Activated naive CD4-positive, alpha-beta T cell treated with anti-CD3 and anti-CD28 coated beads, Interleukin-2, amount 50 U/mL, for 72 hours (primary cell): ENCODE data around the gene EVA1A. TPM values are rescaled to one million over a fixed set of nuclear protein-coding genes. Genes with fewer than 3 reads are reported as not detected.

ENCODE experiments used
- ATAC-seq, 2 donors: fragments of 150-1000 bp; cut with Tn5 transposase; 2 replicates each; pipeline ENCODE4 v1.10.0; 2021; ENCODE audit warnings: mild to moderate bottlenecking in 2 of 2, moderate library complexity in 2 of 2
- DNase-seq, 2 donors: peaks; one replicate each; pipeline ENCODE4 v3.0.0; 2021 to 2022; ENCODE audit warnings: low spot score in 2 of 2
- H3K27ac Mint-ChIP-seq, 2 donors: one replicate each; pipeline ENCODE4 v1.8.0; 2022; ENCODE audit warnings: mild to moderate bottlenecking in 2 of 2, mixed read lengths in 2 of 2
- H3K36me3 Mint-ChIP-seq, 2 donors: one replicate each; pipeline ENCODE4 v1.8.0; 2022; ENCODE audit warnings: mixed read lengths in 2 of 2
- H3K9me3 Mint-ChIP-seq, 2 donors: one replicate each; pipeline ENCODE4 v1.8.0; 2022; ENCODE audit warnings: mixed read lengths in 2 of 2
- total RNA-seq, 2 donors: library from RNA; stranded (reverse); gene quantifications; one replicate each; pipeline ENCODE4 v1.2.3, GENCODE V29; 2022

Gene EVA1A
- total RNA-seq, 2 donors from 2014 or later, result 0.72 TPM; not detected in 1

DNA sequence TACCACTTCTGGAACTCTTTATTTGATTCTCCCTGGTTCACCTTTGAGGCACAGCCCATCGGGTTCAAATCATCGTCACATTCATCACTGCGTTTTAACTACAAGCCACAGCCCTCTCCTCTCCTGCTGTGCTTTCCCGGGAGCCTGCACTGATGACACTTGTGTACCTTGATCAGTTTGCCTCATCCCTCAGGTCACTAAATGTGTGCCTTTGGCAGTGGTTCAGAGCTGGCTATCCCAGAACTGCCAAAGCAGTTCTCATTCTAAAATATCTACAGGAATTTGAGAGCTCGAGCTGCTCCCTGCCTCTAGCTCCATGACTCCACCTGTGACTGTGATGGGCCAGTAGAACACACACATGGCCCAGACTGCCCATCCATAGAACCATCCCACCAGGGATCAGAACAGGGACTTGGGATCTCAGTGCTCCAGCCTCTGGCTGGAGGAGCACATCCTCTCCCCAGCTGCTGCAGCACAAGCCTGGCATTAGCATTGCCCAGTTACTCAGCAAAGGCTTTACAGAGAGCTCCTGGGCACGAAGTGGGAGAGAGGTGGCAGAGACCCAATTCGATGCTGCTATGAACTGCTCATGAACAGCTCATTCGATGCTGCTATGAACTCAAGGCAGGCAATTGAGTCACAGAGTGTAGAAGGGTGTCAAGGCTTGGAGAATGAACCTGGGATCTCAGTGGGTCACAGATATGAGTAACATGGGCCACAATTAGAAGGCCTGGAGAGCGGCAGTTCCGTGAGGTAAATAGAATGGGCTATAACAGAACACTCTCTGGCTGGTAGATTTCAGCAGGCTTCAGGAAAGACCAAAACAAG, 41.9 kb downstream of the EVA1A start:
- Mint-ChIP-seq H3K9me3 (no peaks in the 10 kb centered on the region), H3K27ac (no peak overlapping the region), H3K36me3 (no peaks in the 10 kb centered on the region)
- ATAC-seq (no peak), DNase-seq (no peak)

DNA sequence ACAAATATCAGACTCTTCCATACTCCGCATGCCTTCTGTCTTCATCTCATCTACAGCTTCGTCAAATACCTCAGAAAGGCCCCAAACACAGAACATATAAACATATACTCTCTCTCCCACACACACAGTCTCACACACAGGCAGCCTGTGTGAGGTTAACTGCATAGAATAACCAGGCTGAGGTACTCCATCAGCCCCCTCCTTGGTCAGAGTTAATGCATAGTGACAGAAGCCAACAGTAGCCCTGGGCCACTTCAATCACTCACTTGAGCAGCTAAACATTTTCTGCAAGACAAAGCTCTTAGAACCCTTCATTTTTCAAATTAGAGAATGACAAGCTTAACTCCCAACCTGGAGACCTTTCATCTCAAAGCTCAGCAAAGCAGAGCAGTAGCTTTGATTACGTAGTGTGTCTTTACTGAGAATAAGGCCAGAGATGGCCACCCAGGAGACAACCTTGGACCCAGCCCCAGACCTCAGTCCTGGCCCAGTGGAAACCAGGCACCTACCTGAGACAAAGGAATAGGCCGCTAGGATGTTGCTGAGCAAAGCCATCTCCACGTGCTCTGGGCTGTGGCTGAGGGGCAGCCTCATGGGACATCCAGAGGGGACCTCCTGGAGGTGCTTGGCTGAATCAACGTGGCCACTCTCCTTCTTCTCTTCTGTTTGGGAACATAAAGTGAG, 43.0 kb downstream of the EVA1A start:
- Mint-ChIP-seq H3K36me3 (no peaks in the 10 kb centered on the region), H3K9me3 (peaks cover 6 to 7% of the 10 kb centered on the region in 2 donors), H3K27ac (no peak overlapping the region)
- no peak for DNase-seq
- ATAC-seq, result no peak

DNA sequence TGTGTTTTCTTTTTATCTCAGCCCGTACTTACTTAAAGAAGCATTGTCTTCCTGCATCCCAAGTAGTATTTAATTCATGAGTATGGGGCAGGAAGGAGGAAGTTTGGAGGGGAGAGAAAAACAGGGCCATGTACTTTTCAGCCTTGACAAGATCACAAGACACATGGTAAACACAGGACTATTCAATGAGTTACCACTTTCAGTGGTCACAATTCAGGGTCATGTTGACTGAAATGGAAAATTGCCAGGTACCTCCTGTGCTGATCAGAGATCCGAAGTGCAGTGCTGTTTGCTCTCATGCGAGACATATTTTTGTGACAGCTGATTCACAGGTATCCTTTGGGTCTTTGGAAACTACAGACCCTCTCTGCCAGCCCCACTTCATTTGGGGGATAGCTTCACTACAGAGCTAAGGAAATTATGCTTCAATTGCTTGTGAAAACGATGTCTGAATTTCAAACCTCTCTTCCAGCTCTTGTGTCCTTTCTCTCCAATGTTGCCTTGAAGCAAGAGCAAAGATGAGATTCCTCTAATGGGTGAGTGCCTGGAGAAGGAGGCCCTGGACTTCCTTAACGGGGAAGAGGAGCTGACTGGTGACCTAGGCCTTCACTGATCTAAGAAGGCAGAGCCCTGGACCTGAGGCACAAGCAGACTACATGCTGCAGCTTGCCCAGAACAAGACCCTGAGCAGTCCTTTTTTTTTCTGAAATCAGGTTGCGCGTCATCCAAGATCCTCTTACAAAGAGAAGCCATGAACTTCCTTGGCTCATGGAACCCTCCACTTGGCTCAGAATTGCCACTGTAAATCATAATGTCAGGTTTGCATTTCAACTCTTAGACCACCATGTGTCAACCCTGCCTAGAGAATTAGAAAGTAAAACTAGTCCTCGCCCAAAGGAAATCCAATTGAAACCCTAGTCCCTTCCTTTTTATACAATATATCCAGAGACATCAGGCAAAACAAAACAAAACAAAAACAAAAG, 44.1 kb downstream of the EVA1A start:
- H3K9me3 Mint-ChIP-seq, result peaks cover 15 to 17% of the 10 kb centered on the region in 2 donors
- ATAC-seq, result no peak
- no peaks in the 10 kb centered on the region for H3K36me3 Mint-ChIP-seq
- DNase-seq, result no peak
- no peak overlapping the region for H3K27ac Mint-ChIP-seq

DNA sequence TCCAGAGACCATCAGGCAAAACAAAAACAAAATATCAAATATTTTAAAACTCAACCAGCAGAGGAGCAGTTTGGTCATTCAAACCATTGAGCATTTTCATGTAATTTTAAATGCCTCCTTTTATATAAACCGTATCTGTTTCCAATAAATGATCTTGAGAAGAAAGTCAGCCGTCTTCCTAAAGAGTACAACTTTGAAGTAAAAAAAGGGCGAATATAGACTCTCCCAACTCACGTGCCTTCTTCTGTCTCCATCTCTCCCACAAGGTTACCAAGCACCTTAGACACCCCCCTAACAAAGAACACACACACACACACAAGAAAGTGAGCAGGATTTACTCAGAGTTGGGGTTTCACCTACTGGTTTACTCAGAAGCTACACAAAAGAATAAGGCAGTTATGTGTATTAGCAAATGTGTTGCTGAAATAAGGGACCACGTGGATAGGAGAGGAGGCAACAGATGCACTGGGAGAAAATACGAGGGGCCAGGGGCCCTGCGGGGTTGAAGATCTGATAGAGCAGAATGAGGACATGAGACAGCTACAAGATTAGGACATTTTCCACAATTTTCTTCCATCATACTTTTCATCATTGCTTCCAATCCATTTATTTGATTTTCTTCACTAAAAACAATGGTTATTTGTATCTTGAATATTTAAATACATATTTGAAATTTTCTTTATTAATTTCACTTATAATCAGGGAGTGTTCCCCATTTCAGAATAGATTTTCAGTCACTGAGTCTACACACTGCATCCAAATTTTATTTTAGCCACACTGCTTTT, 45.0 kb downstream of the EVA1A start:
- ATAC-seq (no peak), DNase-seq (no peak)
- H3K9me3 Mint-ChIP-seq, result peaks cover 16 to 19% of the 10 kb centered on the region in 2 donors
- H3K27ac Mint-ChIP-seq, result no peak overlapping the region
- no peaks in the 10 kb centered on the region for H3K36me3 Mint-ChIP-seq

DNA sequence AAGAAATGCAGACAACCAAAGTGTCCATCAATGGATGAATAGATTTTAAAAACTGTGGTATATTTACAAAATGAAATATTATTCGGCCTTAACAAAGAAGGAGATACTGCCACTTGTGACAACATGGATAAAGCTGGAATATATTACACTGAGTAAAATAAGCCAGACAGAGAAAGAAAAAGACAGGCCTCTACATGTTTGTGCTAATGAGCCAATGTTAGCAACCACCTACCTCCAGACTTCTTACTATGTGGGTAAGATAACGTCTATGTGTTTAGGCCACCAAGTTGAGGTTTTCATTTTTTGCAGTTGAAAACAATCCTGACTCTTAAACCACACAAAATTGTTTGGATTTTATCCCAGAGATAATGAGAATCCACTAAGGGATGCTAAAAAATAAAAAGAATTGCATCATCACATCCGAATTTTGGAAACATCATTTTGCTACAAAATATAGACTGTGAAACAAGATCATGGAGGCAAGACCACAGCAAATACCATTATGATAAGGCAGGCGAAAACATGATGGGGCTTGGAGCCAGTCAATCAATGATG, 47.0 kb downstream of the EVA1A start:
- H3K27ac Mint-ChIP-seq, result no peak overlapping the region
- ATAC-seq, result no peak
- DNase-seq, result no peak
- peaks cover 18 to 21% of the 10 kb centered on the region in 2 donors for H3K9me3 Mint-ChIP-seq
- peaks cover 3% of the 10 kb centered on the region in 2 donors for H3K36me3 Mint-ChIP-seq

DNA sequence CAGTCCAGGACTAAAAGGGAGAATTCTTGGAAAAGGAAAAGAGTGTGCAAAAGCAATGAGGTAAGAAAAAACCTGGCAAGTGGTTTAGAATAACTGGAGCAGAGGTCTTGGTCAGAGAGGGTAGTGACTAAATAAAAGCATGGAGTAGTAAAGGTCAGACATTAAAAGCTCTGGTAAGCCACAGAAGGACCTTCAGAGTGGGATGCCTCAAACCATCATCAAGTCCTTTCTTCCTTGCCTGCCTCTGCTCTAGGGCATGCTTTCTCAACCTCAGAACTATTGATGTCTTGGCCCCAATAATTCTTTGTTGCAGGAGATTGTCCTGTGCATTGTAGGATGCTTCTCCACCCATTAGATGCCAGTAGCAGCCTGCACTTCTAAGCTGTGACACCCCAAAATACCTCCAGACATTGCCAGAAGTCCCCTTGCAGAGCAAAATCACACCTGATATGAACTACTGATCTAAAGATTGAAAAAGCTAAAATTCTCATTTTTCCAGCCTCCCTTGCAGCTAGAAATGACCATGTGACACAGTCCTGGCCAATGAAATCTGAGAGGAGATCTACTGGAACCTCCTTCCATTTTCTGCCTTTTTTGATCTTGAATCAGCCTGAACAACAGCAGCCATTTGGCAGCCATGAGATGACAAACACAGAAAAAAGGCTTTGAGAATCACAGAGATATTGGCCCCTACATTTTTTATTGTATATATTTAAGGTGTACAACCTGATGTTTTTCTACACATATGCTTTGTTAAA, 48.1 kb downstream of the EVA1A start:
- Mint-ChIP-seq H3K9me3 (peaks cover 21 to 23% of the 10 kb centered on the region in 2 donors), H3K36me3 (peaks cover 6% of the 10 kb centered on the region in 2 donors), H3K27ac (no peak overlapping the region)
- DNase-seq (no peak), ATAC-seq (no peak)

DNA sequence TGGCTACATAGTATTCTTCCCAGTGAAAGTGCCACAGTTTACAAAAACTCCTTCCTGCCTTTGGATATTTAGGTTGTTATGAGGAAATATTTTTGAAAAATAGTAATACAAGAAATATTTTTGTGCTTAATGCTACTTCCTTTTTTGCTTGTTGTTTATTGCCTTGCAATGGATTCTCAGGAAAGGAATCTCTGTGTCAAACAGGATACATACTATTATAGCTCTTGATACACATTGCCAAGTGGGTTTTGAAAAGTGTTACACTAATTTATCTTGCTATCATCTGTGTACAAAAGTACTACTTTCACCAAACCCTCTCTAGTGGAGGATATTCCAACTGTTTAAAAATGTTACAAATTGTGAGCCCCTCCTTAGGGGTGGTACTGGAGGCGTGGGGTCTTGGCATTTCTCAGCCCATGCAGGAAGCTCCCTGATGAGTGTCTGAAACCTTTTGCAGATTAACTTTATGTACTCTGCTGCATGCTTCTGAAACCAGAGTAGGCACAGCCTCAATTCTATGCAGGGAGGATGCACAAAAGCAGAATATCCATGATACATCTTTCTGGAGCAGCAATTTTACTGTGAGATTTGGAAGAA, 54.5 kb downstream of the EVA1A start:
- ATAC-seq, result no peak

DNA sequence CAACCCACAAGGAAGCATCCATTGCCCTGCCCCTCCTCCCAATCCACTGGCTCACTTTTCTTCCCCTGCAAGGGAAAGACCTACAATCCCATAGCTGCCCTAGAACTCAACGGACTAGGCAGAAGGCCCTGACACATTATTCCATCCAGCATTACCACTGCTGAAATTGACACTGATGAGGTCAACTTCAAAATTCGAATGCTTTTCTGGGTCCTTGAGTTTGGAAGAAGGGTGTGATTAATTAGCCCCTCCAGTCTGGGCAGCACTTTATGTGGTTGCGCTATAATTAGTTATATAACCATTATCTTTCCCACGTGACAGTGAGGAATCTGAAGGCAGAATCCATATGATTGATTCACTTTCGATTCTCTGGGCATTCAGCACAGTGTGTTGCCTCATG, 55.7 kb downstream of the EVA1A start:
- Mint-ChIP-seq H3K9me3 (peaks cover 5% of the 10 kb centered on the region in 2 donors), H3K36me3 (peaks cover 6% of the 10 kb centered on the region in 2 donors), H3K27ac (no peak overlapping the region)
- DNase-seq, result no peak
- no peak for ATAC-seq

More for the DNA sequence above, 54.5 kb downstream of the EVA1A start:
- H3K36me3 Mint-ChIP-seq, result peaks cover 6% of the 10 kb centered on the region in 2 donors
- no peak overlapping the region for H3K27ac Mint-ChIP-seq
- peaks cover 5% of the 10 kb centered on the region in 2 donors for H3K9me3 Mint-ChIP-seq
- DNase-seq, result no peak

DNA sequence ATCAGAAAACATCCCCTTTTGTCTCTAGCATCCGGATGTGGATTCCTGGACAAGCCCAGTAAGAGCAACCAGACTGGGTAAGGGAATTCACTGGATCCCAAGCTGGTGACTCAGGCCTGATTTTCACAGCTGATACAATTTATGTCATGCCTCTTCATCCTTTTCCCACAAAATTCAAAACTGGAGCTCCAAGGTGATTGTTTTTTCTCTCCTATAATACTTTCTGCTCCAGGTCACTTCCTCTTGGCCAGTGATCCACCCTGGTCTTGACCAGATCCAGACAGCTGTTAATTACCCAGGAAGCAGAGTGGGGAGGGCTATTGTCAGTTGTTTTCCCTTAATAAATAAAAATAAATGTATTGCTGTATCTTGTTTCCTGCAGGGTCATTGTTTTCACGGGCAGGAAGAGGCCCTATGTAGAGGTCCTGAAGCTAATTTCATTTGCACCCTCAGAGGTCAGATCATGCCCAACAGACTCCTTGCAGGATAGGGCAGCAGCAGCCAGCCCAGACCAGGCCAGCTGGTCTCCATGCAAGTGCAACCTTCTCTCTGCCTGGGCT, 57.6 kb downstream of the EVA1A start:
- ATAC-seq (no peak), DNase-seq (no peak)
- Mint-ChIP-seq H3K36me3 (no peaks in the 10 kb centered on the region), H3K9me3 (no peaks in the 10 kb centered on the region), H3K27ac (no peak overlapping the region)

DNA sequence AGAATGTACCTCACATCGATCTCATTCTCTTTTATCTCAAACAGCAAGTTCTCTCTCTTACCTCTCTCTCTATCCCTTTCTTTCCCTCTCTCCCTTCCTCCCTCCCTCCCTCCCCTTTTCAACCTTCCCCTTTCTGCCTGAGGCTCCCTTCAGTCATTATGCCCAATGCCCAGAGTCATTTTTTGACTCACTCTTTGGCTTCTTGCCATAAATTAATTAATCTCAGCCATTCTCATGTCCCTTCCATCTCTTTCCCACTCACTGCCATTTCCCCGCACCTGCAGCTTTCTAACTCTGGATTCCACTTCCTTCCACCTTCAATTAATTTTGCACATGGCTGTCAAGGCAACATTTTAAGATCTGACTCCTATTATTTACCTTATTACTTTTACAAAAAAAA, 60.1 kb downstream of the EVA1A start:
- no peak for DNase-seq
- Mint-ChIP-seq H3K36me3 (no peaks in the 10 kb centered on the region), H3K27ac (no peak overlapping the region), H3K9me3 (no peaks in the 10 kb centered on the region)
- no peak for ATAC-seq

DNA sequence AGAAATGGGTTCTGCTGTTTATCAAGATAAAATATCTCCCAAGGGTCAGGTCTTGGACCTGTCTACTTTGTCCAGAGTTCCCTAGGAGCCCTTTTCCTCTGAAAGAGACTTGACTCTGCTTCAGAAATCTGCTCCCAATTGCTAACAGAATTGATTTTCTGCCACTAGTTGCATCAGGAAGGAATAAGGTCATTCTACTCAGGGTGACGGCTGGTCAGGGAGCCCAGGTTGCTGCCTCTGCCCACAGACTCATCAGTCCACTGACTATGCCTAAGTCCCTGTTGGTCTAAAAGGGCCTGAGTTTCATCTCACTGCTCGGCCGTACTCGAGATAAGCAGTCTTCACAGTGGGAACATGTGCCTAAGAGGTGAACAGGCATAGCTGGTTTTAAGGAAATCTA, 61.2 kb downstream of the EVA1A start:
- no peaks in the 10 kb centered on the region for H3K36me3 Mint-ChIP-seq
- H3K27ac Mint-ChIP-seq, result no peak overlapping the region
- ATAC-seq (no peak), DNase-seq (no peak)
- no peaks in the 10 kb centered on the region for H3K9me3 Mint-ChIP-seq

DNA sequence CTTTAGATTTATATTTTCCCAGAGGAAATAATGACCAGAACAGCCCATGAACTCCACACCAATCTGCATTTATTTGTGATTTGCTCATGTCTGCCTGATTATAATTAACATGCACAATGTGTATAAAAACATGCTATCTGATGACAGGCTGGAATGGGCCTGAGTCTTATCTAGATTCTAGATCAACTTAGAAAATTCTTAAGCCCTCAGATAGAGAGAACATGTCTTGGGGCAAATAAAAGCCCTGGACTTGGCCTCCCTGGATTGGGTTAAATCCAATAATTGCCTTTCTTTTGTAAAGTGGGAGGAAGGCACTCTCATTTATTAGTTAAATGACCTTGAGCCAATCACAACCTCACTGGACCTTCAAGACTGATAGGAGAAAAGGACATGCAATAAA, 61.8 kb downstream of the EVA1A start:
- no peak for DNase-seq
- no peak for ATAC-seq
- H3K36me3 Mint-ChIP-seq, result no peaks in the 10 kb centered on the region
- H3K27ac Mint-ChIP-seq, result no peak overlapping the region
- H3K9me3 Mint-ChIP-seq, result no peaks in the 10 kb centered on the region

DNA sequence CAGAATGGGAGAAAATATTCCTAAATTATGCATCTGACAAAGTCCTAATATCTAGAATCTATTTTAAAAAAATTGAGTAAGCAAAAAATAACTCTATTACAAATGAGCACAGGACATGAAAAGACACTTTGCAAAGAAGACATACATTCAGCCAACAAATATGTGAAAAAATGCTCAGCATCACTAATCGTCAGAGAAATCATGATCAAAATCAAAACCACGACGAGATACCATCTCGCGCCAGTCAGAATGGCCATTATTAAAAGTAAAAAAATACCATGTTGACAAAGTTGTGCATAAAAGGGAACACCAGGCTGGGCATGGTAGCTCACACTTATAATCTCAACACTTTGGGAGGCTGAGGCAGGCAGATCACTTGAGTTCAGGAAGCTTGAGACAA, 63.5 kb downstream of the EVA1A start:
- Mint-ChIP-seq H3K27ac (no peak overlapping the region), H3K36me3 (no peaks in the 10 kb centered on the region), H3K9me3 (no peaks in the 10 kb centered on the region)
- DNase-seq (no peak), ATAC-seq (no peak)

DNA sequence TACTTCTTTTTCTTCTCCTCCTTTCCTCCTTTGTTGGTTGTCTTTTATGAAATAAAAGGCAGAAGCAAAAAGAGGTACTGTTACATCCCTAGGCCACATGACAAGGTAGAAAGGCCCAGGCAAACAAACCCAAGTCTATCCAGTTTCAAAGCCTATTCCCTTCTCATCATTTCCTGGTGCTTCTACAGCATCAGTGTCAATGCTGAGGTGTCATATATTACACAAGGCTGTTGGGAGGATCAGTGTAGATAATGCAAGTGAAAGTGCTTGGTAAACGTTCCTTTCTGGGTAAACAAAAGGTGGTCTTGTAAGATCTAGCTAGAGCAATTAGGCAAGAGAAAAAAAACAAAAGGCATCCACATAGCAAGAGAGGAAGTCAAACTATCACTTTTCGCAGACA, 64.9 kb downstream of the EVA1A start:
- Mint-ChIP-seq H3K27ac (no peak overlapping the region), H3K36me3 (no peaks in the 10 kb centered on the region), H3K9me3 (no peaks in the 10 kb centered on the region)
- DNase-seq, result no peak
- no peak for ATAC-seq
